ENCODE results near the gene PIP5K1B. TPM values are rescaled to one million over a fixed set of nuclear protein-coding genes. Genes with fewer than 3 reads are reported as not detected.

PIP5K1B gene
- total RNA-seq, 1 experiment from 2014 or later: 10.3 TPM

- Mint-ChIP-seq H3K9me3 (ENCODE audit: unreplicated experiment) (no peaks in the 10 kb centered on the region), H3K4me3 (ENCODE audit: unreplicated experiment) (no peak overlapping the region), H3K27ac (ENCODE audit: unreplicated experiment) (no peak overlapping the region), H3K4me1 (ENCODE audit: low read depth, unreplicated experiment) (no peaks in the 10 kb centered on the region), H3K27me3 (ENCODE audit: insufficient read depth, unreplicated experiment) (no peaks in the 10 kb centered on the region), H3K36me3 (ENCODE audit: insufficient read depth, unreplicated experiment) (peaks cover 4% of the 10 kb centered on the region)
- POLR2A ChIA-PET: no interaction called here
- no peak for DNase-seq
- Histone ChIP-seq H3K27me3 (replicated peaks; ENCODE audit: control insufficient read depth, insufficient read depth, low read length) (no peaks in the 10 kb centered on the region), H3K36me3 (ENCODE audit: control insufficient read depth, insufficient read depth, low read length) (no peaks in the 10 kb centered on the region), H3K4me1 (no peaks in the 10 kb centered on the region), H3K4me3 (ENCODE audit: low read depth, low read length) (no peak overlapping the region), H3K9me3 (no peaks in the 10 kb centered on the region)
- intact Hi-C loops (cut with micrococcal nuclease; ENCODE audit: unreplicated experiment): no loop called here
- TF ChIP-seq CTCF (IDR thresholded peaks at IDR 0.05; ENCODE audit: insufficient read depth in 1 of 2, low read depth in 1 of 2, low read length in 1 of 2, severe bottlenecking in 1 of 2, unreplicated experiment in 1 of 2): no peak
- no TSS peak for BruUV-seq (replicated peaks)
- CTCF ChIA-PET: no interaction called here
Observed at GRCh38 chr9:68819065-68819464, 114.0 kb downstream of the PIP5K1B start.

- no peaks in the 10 kb centered on the region for H3K4me1 Mint-ChIP-seq (ENCODE audit: low read depth, unreplicated experiment)
- no TSS peak for BruUV-seq (replicated peaks)
- CTCF ChIA-PET: no interaction called here
Observed at GRCh38 chr9:68821911-68822310, 116.9 kb downstream of the PIP5K1B start.

GRCh38 chr9:68822596-68823165 is 117.6 kb downstream of the PIP5K1B start:
- no TSS peak for BruUV-seq (replicated peaks)
- H3K4me3 Mint-ChIP-seq (ENCODE audit: unreplicated experiment): no peak overlapping the region
- H3K27ac Mint-ChIP-seq (ENCODE audit: unreplicated experiment): no peak overlapping the region
- H3K9me3 Mint-ChIP-seq (ENCODE audit: unreplicated experiment): no peaks in the 10 kb centered on the region
- DNase-seq: no peak
- H3K36me3 Mint-ChIP-seq (ENCODE audit: insufficient read depth, unreplicated experiment): peaks cover 4% of the 10 kb centered on the region
- ChIA-PET POLR2A (no interaction called here), CTCF (no interaction called here)
- Histone ChIP-seq H3K36me3 (ENCODE audit: control insufficient read depth, insufficient read depth, low read length) (no peaks in the 10 kb centered on the region), H3K27me3 (replicated peaks; ENCODE audit: control insufficient read depth, insufficient read depth, low read length) (no peaks in the 10 kb centered on the region), H3K4me3 (ENCODE audit: low read depth, low read length) (no peak overlapping the region), H3K4me1 (no peaks in the 10 kb centered on the region), H3K9me3 (no peaks in the 10 kb centered on the region)
- TF ChIP-seq CTCF (IDR thresholded peaks at IDR 0.05; ENCODE audit: insufficient read depth in 1 of 2, low read depth in 1 of 2, low read length in 1 of 2, severe bottlenecking in 1 of 2, unreplicated experiment in 1 of 2): no peak
- H3K27me3 Mint-ChIP-seq (ENCODE audit: insufficient read depth, unreplicated experiment): no peaks in the 10 kb centered on the region
- H3K4me1 Mint-ChIP-seq (ENCODE audit: low read depth, unreplicated experiment): no peaks in the 10 kb centered on the region
- intact Hi-C loops (cut with micrococcal nuclease; ENCODE audit: unreplicated experiment): no loop called here

More at GRCh38 chr9:68821911-68822310, 116.9 kb downstream of the PIP5K1B start:
- no peaks in the 10 kb centered on the region for H3K4me1 ChIP-seq
- no peak overlapping the region for H3K4me3 ChIP-seq (ENCODE audit: low read depth, low read length)
- peaks cover 4% of the 10 kb centered on the region for H3K36me3 Mint-ChIP-seq (ENCODE audit: insufficient read depth, unreplicated experiment)
- no peak overlapping the region for H3K4me3 Mint-ChIP-seq (ENCODE audit: unreplicated experiment)
- POLR2A ChIA-PET: no interaction called here
- intact Hi-C loops (cut with micrococcal nuclease; ENCODE audit: unreplicated experiment): no loop called here
- H3K9me3 ChIP-seq: no peaks in the 10 kb centered on the region
- DNase-seq: no peak
- no peaks in the 10 kb centered on the region for H3K36me3 ChIP-seq (ENCODE audit: control insufficient read depth, insufficient read depth, low read length)
- no peak for TF ChIP-seq CTCF (IDR thresholded peaks at IDR 0.05; ENCODE audit: insufficient read depth in 1 of 2, low read depth in 1 of 2, low read length in 1 of 2, severe bottlenecking in 1 of 2, unreplicated experiment in 1 of 2)
- no peaks in the 10 kb centered on the region for H3K27me3 ChIP-seq (replicated peaks; ENCODE audit: control insufficient read depth, insufficient read depth, low read length)
- H3K9me3 Mint-ChIP-seq (ENCODE audit: unreplicated experiment): no peaks in the 10 kb centered on the region
- no peaks in the 10 kb centered on the region for H3K27me3 Mint-ChIP-seq (ENCODE audit: insufficient read depth, unreplicated experiment)
- H3K27ac Mint-ChIP-seq (ENCODE audit: unreplicated experiment): no peak overlapping the region

Data from Caco-2 (cell line).